ENCODE results near the gene ITIH5.

The ITIH5 gene

DNA sequence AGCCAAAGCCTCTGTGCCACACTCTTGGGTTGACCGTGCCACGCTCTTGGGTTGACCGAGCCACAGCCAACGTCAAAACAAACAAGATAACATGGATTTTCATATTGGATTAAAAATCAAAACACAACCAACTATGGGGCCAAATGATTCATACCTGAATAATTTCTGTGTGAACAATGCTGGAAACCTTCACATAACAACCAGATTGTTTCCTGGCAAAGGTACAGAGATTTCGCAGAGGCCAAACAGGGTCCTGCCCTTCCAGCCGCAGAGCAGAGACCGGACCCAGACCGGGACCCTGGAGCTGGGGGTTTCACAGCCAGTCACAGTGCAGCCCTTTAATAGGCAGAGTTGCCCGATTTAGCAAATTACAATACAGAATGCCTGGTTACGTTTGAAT is 40.5 kb downstream of the ITIH5 start:
- no peak for DNase-seq

DNA sequence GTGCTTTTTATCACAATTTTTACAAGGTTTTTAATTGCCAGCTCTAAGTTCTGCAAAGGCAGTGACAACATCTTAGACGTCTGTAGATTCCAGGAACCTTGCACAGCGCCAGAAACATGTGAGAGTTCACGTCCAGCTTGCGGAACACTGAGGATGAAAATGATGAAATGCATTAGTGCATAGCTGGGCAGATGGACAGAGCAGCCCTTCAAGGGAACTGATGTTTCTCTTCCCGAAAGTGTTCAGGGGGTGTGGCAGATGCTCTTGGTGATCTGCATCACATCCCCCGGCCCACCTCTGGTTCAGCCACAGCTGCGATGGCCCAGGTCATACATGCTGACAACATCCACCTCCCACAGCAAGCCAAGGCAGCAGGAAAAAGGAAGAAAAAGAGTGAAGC is 40.9 kb downstream of the ITIH5 start:
- DNase-seq: no peak

DNA sequence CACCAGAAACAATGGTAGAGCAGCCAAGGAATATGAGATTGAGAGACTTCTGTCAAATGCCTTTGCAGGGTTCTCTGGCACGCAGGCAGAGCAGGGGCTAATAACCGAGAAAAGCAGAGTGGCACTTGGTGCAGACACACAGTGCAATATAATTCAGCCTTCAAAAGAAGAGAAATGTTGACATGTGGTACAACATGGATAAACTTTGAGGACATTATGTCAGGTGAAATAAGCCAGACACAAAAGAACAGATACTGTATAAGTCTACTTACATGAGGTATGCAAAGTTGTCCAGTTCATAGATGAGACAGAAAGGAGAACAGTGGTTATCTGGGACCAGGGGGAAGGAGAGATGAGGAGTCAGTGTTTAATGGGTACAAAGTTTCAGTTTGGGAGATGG is 41.8 kb downstream of the ITIH5 start:
- no peak for DNase-seq

DNA sequence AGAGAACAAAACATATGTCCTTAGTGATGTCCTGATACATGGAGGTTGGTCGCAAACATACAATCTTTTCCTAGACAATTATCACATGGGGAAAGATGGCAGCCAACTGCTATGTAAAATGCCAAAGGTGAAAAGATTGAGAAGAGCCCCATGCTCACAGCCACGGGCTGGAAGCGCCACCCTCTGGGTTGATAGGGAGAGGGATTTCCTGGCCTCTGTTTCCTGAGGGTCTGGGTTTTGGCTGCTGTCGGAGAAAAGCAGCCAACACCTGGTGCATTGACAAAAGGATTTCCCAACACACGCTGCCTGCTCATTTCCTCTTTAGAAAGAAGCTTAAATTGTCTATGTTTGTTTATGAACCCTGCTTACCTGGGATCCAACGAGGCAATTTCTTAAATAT is 43.8 kb downstream of the ITIH5 start:
- DNase-seq: no peak

DNA sequence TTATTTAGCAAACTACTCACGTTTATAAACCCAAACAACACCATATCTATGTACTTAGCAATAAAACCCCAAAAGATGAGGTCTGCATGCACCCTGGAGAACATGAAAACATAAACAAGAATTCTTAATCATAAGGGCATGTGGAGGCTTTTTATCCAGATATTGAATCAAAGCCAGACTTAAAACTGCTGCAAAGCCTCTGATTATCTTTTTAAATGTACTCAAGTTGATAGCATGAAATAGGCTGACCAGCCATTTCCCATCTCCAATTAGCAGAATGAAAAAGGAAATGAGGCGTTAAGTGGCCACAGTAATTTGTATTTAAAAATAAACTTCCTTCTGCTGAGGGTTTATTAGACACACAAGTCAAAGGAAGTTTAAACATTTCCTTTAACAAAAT is 48.3 kb downstream of the ITIH5 start:
- DNase-seq: no peak

DNA sequence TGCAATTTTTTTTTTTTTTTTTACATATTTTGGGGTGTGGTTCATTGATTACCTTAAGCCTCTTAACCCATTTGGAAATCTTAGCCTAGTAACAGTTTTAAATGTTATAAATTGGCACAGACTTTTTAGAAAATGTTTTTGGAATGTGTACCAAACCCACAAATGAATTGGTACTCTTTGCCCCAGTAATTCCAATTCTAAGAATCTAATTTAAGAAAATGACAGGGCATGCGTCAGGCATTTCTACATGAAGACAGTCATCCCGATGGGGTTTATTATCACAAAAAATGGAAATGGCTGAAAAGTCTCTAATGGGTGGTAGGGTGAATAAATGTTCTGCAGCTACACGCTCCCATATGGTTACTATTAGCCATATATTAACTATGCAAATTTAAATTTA is 54.9 kb downstream of the ITIH5 start:
- DNase-seq: no peak

DNA sequence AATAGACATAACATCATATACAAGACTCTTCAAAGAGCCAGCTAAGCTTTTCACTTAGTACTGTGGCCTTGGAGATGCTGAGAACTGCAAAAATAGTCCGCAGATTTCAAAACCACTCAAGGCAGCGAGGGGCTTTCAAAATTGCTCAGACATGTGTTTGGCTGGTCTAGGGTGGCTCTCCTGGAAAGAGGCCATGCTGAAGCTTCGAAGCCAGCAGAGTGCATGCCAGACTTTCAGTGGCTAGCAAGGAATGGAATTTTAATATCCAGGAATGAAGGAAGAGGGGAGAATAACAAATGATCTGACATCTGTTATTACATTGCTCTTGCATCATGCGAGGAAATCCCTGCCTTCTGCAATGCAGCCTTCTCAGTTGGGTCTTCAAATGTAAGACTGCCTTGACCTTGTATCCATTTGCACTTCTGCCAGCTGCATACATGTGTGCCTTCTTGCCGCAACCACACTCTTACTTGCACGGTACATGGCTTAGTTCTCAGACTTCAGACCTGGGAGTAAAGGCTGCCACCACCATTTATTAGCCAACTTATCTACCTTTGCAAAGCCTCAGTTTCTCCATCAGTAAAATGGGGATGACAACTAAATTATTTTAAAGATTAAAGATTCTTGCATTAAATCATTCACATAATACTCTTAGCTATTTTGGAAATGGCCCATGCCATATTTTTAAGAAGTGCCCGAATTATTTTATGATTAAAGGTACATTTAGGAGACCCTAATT is 55.9 kb downstream of the ITIH5 start:
- DNase-seq: no peak

DNA sequence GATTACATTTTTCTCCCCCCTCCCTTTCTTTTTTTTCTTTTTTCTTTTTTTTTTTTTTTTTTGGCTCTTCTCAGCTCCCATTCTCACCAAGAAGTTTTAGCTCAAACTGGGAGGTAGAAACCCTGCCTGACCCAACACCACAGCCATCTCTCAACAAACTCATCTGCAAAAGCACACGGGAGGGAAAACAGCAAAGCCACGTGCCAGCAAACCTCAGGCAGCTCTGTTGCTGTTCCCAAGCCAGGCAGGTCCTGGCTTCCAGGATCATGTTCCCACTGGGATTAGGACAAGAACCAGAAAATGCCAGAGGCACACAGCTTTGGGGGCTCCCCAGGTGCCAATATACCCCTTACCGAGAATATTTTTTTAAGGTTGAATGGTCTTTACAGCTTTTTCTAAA is 56.7 kb downstream of the ITIH5 start:
- DNase-seq: no peak

DNA sequence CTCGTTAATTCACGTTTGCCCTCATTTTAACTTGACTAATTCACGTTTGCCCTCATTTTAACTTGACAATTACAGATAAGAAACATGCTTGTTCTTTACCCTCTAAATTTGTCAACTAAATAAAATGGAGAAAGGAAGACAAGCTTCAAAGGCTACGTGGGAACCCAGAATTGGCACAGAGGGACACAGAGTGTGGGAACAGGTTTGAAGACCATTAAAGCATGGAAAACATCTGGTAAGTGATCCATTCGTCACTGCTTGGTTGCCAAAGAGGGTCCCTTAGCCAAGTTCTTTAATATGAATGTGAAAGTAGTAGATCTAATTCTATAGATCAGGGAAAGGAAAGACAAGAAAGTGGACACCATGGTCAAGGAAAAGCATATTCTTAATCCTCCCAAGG is 57.2 kb downstream of the ITIH5 start:
- no peak for DNase-seq

DNA sequence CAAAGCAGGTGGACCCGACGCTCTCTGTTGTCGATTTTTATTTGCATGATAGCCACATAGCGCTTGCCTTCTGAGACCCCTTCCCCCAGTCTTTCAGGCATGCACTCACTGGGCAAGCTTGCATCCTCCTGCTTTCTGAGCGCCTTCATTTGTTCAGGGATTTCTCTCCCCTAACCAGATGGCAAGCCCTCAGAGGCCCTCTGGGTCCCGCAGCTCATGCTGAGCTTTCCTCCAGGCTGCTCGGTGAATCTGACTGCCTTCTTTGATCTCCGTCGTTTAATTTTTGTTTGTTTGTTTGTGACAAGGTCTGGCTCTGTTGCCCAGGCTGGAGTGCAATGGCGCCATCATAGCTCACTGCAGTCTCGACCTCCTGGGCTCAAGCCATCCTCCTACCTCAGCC is 58.8 kb downstream of the ITIH5 start:
- no peak for DNase-seq

DNA sequence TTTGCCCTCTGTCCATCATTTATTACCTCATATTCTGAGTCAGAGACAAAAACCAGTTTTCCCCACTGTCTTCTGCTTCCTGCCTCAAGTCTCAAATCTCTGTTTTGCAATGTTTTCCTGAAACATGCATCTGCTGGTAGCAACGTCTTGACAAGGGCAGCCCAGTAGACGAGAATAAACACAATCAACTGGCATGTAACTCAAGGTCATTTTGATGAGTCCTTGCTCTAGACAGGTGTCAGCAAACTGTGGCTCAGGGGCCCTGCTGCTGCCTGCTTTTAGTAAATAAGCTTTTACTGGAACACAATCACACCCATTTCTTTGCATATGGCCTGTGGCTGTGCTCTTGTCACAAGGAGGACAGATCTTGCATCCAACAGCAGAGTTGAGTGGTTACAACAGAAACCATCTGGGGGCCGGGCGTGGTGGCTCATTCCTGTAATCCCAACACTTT is 59.8 kb downstream of the ITIH5 start:
- no peak for DNase-seq

DNA sequence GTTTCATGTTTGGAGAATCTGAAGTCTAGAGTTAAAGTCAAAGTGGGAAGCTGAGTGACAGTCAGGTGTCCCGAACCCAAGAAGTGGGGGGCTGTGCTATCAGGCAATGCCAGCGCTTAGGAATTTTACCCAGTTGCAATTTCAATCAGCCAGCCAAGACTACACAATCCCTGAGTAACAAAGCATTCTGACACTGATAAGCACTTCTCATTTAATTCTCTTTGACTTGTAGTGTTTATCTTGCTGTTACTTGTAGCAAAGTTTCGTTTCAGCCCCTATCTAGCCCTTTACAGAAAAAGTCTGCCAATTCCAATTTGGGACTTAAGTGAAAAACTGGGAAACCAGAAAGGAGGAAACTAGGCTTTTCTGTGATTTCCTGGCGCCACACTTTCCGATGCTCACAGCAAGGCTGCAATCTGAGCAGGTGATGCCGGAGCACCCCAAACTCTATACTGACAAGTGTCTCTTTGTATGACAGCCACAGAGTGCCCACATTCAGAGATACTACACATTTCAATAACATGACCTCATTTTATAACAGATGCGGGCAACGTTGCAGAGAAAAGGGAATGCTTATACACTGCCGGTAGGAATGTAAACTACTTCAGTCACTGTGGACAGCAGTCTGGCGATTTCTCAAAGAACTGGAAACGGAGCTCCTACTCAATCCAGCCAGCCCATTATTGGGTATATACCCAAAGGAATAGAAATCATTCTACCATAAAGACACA is 61.0 kb downstream of the ITIH5 start:
- no peak for DNase-seq

DNA sequence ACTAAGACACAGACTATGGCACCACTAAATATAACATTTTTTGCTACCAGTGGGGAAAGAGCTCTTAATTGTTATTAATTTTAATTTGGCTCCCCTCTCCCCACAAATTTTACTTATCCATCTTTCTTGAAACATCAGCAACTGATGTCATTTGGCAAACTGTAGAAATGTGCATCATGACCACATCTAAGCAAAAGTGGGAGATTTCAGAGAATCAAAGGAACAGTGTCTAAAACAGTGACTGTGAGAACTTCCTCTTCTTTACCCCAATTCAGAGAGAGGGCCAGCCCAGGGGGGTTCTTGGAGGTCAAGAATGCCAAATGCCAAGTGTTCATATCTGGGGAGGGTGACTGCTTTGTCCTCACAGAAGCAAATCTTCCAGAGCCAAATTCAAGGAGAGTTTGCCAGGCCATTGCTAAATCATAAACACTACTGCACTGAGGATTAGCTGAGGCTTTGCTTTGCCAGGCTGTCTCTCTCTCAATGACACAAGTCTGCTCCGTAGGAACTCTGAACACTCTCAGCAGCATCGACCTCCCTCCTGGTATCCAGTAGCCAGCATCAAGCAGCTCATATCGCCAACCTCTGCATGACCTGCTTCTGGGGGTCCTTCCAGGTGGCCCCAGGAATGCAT is 65.6 kb downstream of the ITIH5 start:
- DNase-seq: no peak

DNA sequence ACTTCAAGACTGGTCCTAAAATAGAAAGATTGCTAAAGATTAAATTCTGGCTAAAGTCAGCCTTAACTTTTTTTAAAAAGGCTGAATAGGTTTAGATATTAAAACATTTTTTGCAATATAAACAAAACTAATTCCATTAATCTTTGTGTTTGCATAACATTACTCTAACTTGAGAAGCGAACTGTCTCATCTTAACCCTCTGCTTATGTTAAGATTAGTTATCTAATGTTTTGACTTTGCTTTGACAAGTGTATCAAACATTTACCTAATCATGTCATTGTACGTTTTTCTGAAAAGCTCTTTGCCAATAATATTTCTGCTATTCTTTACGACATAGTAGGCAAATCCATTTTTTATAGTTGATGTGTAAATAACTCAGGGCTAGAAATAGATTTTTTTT is 68.0 kb downstream of the ITIH5 start:
- no peak for DNase-seq

DNA sequence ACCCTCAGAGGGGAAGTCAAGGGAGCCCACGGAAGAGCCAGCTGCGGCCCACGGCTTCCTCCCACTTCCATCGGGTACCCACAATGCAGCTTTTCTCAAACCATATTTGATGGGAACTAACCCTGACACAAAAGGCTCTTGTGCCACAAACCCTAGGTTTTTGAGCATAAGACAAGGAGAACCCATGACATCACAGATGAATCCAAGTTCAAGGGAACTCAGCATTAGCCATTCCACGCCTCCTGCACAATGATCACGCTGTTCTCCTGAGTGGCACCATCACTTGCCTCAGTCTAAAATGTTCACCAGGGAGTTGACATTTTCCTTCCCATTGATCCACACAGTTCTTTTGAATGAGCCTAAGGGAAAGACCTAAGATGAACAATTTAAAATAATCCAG is 70.4 kb downstream of the ITIH5 start:
- DNase-seq: no peak

DNA sequence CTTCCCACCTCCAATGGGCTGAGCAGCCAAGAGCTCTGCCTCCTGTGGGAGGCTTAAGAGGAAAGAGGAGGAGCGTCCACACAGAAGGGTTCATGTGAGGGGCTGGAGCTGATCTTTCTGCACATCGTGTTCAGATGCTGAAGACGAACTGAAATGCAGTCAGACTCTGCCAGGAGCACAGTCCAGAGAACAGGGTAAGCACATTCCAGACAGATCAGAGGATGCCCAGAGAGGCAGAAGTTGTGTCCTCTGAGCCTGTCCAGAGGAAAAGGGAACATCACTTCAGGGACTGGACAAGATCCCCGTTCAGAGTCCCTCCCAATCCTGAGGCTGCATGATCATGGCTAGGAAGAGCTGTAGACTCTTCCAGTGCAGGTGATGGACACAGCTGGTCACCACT is 72.9 kb downstream of the ITIH5 start:
- no peak for DNase-seq

DNA sequence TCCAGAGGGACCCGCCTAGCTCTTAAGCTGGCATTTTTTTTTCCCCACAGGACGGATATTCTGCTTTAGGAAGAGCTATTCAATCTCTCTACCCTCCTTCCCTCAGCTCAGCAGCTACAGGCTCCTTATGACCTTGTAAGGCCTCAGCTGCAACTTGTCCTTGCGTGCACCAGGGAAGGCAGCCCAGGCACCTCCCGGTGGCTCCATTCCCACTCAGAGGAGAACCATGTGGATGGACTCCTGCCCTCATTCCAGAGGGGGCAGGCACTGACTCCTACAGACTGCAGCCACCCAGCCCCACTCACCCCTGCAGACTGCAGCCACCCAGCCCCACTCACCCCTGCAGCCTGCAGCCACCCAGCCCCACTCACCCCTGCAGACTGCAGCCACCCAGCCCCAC is 73.7 kb downstream of the ITIH5 start:
- no peak for DNase-seq

DNA sequence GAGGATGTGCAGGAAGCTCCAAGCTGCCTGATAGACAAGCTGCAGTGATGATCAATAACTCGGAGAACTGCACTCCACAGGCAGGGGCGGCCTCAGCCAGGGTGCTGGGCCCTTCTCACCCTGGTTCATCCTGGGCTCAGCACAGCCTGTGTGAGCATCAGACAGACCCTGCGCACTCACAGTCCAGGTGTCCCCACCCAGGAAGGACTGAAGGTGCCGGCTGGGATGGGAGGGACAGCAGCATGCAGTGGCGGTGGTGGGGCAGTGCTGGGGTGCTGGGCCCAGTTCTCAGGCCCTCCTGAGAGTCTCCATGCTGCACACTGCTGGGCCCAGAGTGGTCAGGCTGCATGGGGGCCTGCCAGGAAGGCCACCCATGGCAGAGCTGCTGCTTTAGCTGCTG is 74.1 kb downstream of the ITIH5 start:
- no peak for DNase-seq

DNA sequence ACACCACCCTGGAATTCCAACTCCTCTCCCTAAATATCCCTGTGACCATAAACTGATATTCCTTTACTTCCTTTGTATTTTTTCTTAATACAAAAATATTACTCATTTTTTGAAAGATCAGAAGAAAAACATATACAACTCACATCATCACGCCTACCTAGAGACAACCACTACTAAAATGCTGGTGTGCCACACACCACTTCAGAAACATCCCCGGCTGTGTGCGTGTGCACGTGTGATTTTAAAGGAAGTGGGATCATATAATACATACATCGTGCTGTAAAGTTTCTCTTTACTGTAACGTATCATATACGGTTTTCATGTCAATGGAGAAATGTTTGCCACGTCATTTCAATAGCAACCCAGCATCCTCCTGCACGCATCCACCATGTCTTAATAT is 76.5 kb downstream of the ITIH5 start:
- no peak for DNase-seq

DNA sequence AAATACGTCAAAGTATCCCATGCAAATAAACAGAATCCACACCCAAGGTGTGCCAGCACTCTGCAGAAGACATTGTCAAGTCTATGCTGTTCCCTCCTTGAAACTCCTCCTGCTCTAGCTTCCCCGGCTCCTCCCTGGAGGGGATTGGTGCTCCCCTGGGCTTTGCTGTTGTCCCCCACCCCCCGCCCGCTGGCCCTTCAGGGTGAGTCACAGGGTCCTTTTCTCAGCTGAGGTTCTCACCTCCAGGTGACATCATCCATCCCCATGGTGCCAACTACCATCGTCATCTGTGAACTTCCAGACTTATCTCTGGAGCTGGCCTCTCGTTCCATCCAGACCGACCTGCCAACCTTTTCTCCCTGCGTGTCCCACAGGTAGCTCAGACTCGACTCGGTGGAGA is 77.0 kb downstream of the ITIH5 start:
- DNase-seq: no peak

DNA sequence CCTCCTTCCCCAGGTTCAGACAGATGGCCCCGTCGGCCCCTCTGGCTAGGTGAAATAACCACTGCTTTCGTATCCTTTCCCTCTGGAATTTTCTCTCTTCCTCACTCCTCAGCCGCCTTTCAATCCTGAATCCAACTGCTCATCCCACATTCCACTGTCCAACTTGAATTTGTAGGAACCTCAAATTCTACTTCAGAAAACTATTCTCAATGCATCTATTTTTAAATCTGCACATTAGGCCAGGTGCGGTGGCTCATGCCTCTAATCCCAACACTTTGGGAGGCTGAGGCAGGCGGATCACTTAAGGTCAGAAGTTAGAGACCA is 78.9 kb downstream of the ITIH5 start:
- no peak for DNase-seq

DNA sequence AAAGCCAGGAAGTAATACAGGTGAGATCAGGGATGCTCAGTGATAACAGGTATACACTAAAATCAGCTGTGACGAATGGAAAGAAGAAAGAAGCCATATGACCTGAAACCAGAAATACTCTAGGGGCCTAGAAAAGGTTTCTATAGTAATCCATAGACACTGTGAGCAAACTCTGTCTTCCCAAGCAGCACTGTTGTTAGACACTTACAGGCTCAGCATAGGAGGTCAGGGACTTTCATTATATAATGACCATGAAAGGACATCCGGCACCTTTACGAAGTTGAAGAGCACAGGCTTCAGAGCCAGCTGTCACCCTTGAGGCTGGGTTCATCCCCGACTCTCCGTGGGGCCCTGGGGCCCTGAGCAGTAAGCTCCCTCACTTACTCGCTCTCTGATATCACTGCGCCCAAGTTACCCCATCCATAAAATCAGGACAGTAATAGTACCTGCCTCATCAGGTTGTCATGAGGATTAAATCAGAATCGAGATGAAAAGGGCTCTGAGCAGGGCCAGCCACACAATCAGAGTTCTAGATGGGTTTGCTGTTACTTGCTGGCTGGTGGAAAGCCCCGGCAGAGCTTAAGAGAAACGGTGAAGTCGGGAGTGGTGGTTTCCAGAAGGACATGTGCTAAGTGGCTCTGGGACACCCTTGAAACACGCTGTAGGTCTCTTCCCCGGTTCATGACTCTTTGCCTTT is 79.5 kb downstream of the ITIH5 start:
- no peak for DNase-seq

DNA sequence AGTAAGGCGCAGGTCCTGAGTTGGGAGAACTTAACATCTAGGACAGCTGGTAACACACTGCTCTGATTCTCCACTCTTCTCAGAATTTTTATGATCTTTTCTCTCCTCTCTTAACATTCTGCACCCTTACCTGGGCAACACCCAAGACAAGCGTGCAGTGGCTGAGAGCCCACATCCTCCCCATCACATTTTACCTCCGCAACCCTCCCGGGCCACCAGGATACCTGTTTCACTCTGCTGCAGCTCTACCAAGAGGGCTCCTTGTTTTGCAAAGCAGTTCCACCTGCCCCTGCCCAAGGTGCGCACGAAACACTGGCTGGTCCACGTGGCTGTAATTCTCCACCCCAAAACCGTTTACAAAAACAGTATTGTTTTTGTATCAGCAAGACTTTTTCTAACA is 81.5 kb downstream of the ITIH5 start:
- DNase-seq: no peak

DNA sequence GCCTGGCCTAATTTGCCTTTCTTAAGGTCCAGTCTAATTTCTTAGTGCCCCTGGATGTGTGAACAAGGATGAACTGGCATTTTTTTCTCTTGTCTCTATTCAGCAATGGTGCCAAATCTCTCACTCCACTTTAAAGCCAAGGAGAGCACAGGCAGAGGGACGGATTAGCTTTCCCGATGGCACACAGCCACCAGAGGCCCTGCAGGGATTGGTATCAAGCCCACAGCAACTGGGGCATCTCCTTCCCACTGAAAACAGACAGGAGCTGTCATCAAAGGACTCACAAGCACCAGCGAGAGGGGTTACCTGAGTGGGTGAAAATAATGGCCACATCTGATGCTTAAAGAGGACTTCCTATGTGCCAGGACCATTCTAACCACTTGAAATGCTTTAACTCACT is 83.1 kb downstream of the ITIH5 start:
- DNase-seq: no peak

Data from NCI-H69 (cell line).